GM23338 (cell line): ENCODE results near the gene ZAR1. TPM values are rescaled to one million over a fixed set of nuclear protein-coding genes. Genes with fewer than 3 reads are reported as not detected.

Experiments
- ATAC-seq: fragments of 200-7000 bp; cut with Tn5 transposase; 3 replicates; pipeline ENCODE4 v1.9.1; 2020
- DNase-seq: peaks from one replicate; pipeline ENCODE4 v3.0.0-alpha.2; 2015; ENCODE audit warnings: low spot score
- H2AFZ ChIP-seq: fragments of 200-600 bp; sonication (generic); 2 replicates; pipeline ENCODE4 v1.8.0; 2016; ENCODE audit warnings: antibody characterized with exemption, mild to moderate bottlenecking, moderate library complexity
- H3F3A ChIP-seq: fragments of 200-600 bp; sonication (generic); replicated peaks from 2 replicates; pipeline ENCODE4 v1.8.0; 2017; ENCODE audit warnings: antibody characterized with exemption, mixed run types, low read depth
- H3K27ac ChIP-seq: fragments of 200-600 bp; sonication (generic); 2 replicates; pipeline ENCODE4 v1.6.1; 2016; ENCODE audit warnings: low read depth
- H3K27me3 ChIP-seq: fragments of 200-600 bp; sonication (generic); 2 replicates; pipeline ENCODE4 v1.8.0; 2016; ENCODE audit warnings: mild to moderate bottlenecking, mixed run types, moderate library complexity; ENCODE audit not compliant: insufficient read depth
- H3K36me3 ChIP-seq: fragments of 200-600 bp; sonication (generic); 2 replicates; pipeline ENCODE4 v1.8.0; 2016; ENCODE audit warnings: mild to moderate bottlenecking; ENCODE audit not compliant: insufficient read depth
- H3K4me1 ChIP-seq: fragments of 200-600 bp; sonication (generic); 2 replicates; pipeline ENCODE4 v1.8.0; 2016; ENCODE audit warnings: mild to moderate bottlenecking, moderate library complexity; ENCODE audit not compliant: insufficient read depth
- H3K4me2 ChIP-seq: fragments of 200-600 bp; sonication (generic); 2 replicates; pipeline ENCODE4 v1.7.1; 2017; ENCODE audit warnings: mixed run types
- H3K4me3 ChIP-seq: fragments of 200-600 bp; sonication (generic); 2 replicates; pipeline ENCODE4 v1.6.1; 2016; ENCODE audit warnings: mixed run types
- H3K79me2 ChIP-seq: fragments of 200-600 bp; sonication (generic); replicated peaks from 2 replicates; pipeline ENCODE4 v1.8.0; 2017; ENCODE audit warnings: mild to moderate bottlenecking; ENCODE audit not compliant: insufficient read depth
- H3K9me2 ChIP-seq: fragments of 200-600 bp; sonication (generic); 2 replicates; pipeline ENCODE4 v1.8.0; 2017; ENCODE audit not compliant: insufficient read depth
- H4K20me1 ChIP-seq: fragments of 200-600 bp; sonication (generic); replicated peaks from 2 replicates; pipeline ENCODE4 v1.8.0; 2017; ENCODE audit warnings: mild to moderate bottlenecking; ENCODE audit not compliant: insufficient read depth
- H3K27ac Mint-ChIP-seq: 2 replicates; pipeline ENCODE4 v1.8.0; 2020; ENCODE audit warnings: inconsistent platforms, mild to moderate bottlenecking, moderate library complexity, mixed read lengths
- H3K27me3 Mint-ChIP-seq: 3 replicates; pipeline ENCODE4 v1.8.0; 2022; ENCODE audit warnings: low read depth, mild to moderate bottlenecking, moderate library complexity, mixed read lengths, inconsistent platforms; ENCODE audit not compliant: insufficient read depth, poor library complexity
- H3K36me3 Mint-ChIP-seq: 3 replicates; pipeline ENCODE4 v1.8.0; 2021; ENCODE audit warnings: low read depth, mild to moderate bottlenecking, inconsistent platforms, moderate library complexity, mixed read lengths
- H3K4me1 Mint-ChIP-seq: 3 replicates; pipeline ENCODE4 v1.8.0; 2020; ENCODE audit warnings: mild to moderate bottlenecking, inconsistent platforms, mixed read lengths
- H3K4me3 Mint-ChIP-seq: 3 replicates; pipeline ENCODE4 v1.8.0; 2021; ENCODE audit warnings: moderate library complexity, mild to moderate bottlenecking, inconsistent platforms, mixed read lengths
- H3K9me3 Mint-ChIP-seq: 3 replicates; pipeline ENCODE4 v1.8.0; 2020; ENCODE audit warnings: moderate library complexity, mild to moderate bottlenecking, inconsistent platforms, mixed read lengths
- CREB1 ChIP-seq: fragments of 250-450 bp; sonication (Bioruptor Pico); IDR thresholded peaks from 2 replicates; pipeline ENCODE4 v1.5.0; 2020; ENCODE audit warnings: low read depth, mild to moderate bottlenecking, moderate library complexity
- CTCF ChIP-seq, 2 experiments: fragments of 200-600 bp in 1 of 2; sonication (generic) in 1 of 2; conservative IDR thresholded peaks; 2 replicates each; pipeline versions ENCODE4 v1.5.1 to v1.6.1; 2016 to 2017; ENCODE audit warnings: antibody characterized with exemption in 2 of 2, low read depth in 2 of 2, mild to moderate bottlenecking in 2 of 2, moderate library complexity in 1 of 2
- ETS1 ChIP-seq: IDR thresholded peaks from 2 replicates; pipeline ENCODE4 v1.6.1; 2016; ENCODE audit warnings: antibody characterized with exemption
- EZH2 ChIP-seq: fragments of 200-600 bp; sonication (generic); IDR thresholded peaks from one replicate; pipeline ENCODE4 v1.8.0; 2017; ENCODE audit warnings: antibody characterized with exemption, mild to moderate bottlenecking, low read depth; ENCODE audit not compliant: unreplicated experiment
- EZH2phosphoT487 ChIP-seq: fragments of 200-600 bp; sonication (generic); IDR thresholded peaks from one replicate; pipeline ENCODE4 v1.8.1; 2018; ENCODE audit warnings: antibody characterized with exemption; ENCODE audit not compliant: unreplicated experiment
- JUNB ChIP-seq: IDR thresholded peaks from one replicate; pipeline ENCODE4 v1.6.1; 2016; ENCODE audit warnings: antibody characterized with exemption; ENCODE audit not compliant: unreplicated experiment
- NANOG ChIP-seq: IDR thresholded peaks from 2 replicates; pipeline ENCODE4 v1.6.1; 2016; ENCODE audit warnings: antibody characterized with exemption, borderline replicate concordance
- POLR2AphosphoS5 ChIP-seq: IDR thresholded peaks from 2 replicates; pipeline ENCODE4 v1.6.1; 2016; ENCODE audit warnings: antibody characterized with exemption, low read depth
- STAT1 ChIP-seq: IDR thresholded peaks from one replicate; pipeline ENCODE4 v1.6.1; 2016; ENCODE audit warnings: antibody characterized with exemption; ENCODE audit not compliant: unreplicated experiment
- ZNF114 ChIP-seq: fragments of 250-450 bp; sonication (Bioruptor Pico); IDR thresholded peaks from 2 replicates; pipeline ENCODE4 v1.5.0; 2020; ENCODE audit warnings: mild to moderate bottlenecking, moderate library complexity
- ZNF331 ChIP-seq: fragments of 250-450 bp; sonication (Bioruptor Pico); IDR thresholded peaks from 2 replicates; pipeline ENCODE4 v1.5.0; 2020; ENCODE audit warnings: low read depth, mild to moderate bottlenecking, moderate library complexity
- ZNF462 ChIP-seq: fragments of 250-450 bp; sonication (Bioruptor Pico); IDR thresholded peaks from 2 replicates; pipeline ENCODE4 v1.5.0; 2020; ENCODE audit warnings: mild to moderate bottlenecking, moderate library complexity
- polyA plus RNA-seq: library from polyadenylated mRNA; unstranded; fragments of >200 nt; fragmentation: Nextera tagmentation; extraction: Ambion mirVana; gene quantifications from 2 replicates; pipeline ENCODE4 v1.2.1, GENCODE V29; 2016
- total RNA-seq: library from RNA; depleted of rRNA; stranded (reverse); fragments of >200 nt; shearing (Covaris generic); gene quantifications from 2 replicates; pipeline ENCODE4 v1.2.3, GENCODE V29; 2014
- TF ChIP-seq, protein P1 (sequence below): IDR thresholded peaks from one replicate; pipeline ENCODE4 v1.6.1; 2018; ENCODE audit warnings: antibody characterized with exemption; ENCODE audit not compliant: unreplicated experiment

The ZAR1 gene
- total and polyA plus RNA-seq, 2 experiments from 2014 or later = 0.27 to 1.6 TPM

GRCh38 chr4:48462363-48462762 lies 27.7 kb upstream of the ZAR1 start:
- Histone ChIP-seq H3F3A (no peaks in the 10 kb centered on the region), H2AFZ (no peak overlapping the region), H3K4me3 (no peak overlapping the region), H4K20me1 (no peaks in the 10 kb centered on the region), H3K4me1 (no peaks in the 10 kb centered on the region), H3K79me2 (no peaks in the 10 kb centered on the region), H3K4me2 (no peak overlapping the region), H3K36me3 (no peaks in the 10 kb centered on the region), H3K27me3 (no peaks in the 10 kb centered on the region), H3K27ac (no peak overlapping the region), H3K9me2 (no peaks in the 10 kb centered on the region)
- Mint-ChIP-seq H3K4me3 (no peak overlapping the region), H3K4me1 (no peaks in the 10 kb centered on the region), H3K27me3 (peaks cover 5% of the 10 kb centered on the region), H3K36me3 (no peaks in the 10 kb centered on the region), H3K9me3 (no peaks in the 10 kb centered on the region), H3K27ac (no peak overlapping the region)
- ATAC-seq (no peak), DNase-seq (no peak)
- TF ChIP-seq JUNB (no peak), STAT1 (no peak), ETS1 (no peak), CTCF (conservative IDR thresholded peaks at IDR 0.05; ENCODE audit: low read depth in 2 of 2) (no peak), POLR2AphosphoS5 (no peak), CREB1 (CRISPR knock-in tag) (no peak), ZNF462 (CRISPR knock-in tag) (no peak), ZNF331 (no peak), NANOG (no peak), EZH2 (no peak), EZH2phosphoT487 (no peak), ZNF114 (CRISPR knock-in tag) (no peak)
- TF ChIP-seq, protein P1, sequence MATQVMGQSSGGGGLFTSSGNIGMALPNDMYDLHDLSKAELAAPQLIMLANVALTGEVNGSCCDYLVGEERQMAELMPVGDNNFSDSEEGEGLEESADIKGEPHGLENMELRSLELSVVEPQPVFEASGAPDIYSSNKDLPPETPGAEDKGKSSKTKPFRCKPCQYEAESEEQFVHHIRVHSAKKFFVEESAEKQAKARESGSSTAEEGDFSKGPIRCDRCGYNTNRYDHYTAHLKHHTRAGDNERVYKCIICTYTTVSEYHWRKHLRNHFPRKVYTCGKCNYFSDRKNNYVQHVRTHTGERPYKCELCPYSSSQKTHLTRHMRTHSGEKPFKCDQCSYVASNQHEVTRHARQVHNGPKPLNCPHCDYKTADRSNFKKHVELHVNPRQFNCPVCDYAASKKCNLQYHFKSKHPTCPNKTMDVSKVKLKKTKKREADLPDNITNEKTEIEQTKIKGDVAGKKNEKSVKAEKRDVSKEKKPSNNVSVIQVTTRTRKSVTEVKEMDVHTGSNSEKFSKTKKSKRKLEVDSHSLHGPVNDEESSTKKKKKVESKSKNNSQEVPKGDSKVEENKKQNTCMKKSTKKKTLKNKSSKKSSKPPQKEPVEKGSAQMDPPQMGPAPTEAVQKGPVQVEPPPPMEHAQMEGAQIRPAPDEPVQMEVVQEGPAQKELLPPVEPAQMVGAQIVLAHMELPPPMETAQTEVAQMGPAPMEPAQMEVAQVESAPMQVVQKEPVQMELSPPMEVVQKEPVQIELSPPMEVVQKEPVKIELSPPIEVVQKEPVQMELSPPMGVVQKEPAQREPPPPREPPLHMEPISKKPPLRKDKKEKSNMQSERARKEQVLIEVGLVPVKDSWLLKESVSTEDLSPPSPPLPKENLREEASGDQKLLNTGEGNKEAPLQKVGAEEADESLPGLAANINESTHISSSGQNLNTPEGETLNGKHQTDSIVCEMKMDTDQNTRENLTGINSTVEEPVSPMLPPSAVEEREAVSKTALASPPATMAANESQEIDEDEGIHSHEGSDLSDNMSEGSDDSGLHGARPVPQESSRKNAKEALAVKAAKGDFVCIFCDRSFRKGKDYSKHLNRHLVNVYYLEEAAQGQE = no peak
